NB4 (cell line): ENCODE data around the gene ANKRD66.

Experiments
- CTCF ChIP-seq: IDR thresholded peaks from one replicate; pipeline ENCODE4 v1.5.1; 2012; ENCODE audit warnings: low read depth, low read length
- MYC ChIP-seq: IDR thresholded peaks from 2 replicates; pipeline ENCODE4 v1.6.1; 2011; ENCODE audit warnings: low read depth, low read length
- POLR2A ChIP-seq: IDR thresholded peaks from 2 replicates; pipeline ENCODE4 v1.6.1; 2011; ENCODE audit warnings: mild to moderate bottlenecking; ENCODE audit not compliant: insufficient read length; ENCODE audit errors: extremely low read depth
- TF ChIP-seq, protein P1 (sequence below): IDR thresholded peaks from 2 replicates; pipeline ENCODE4 v1.6.1; 2011; ENCODE audit warnings: low read depth, low read length

- TF ChIP-seq CTCF (no peak), POLR2A (no peak), MYC (no peak)
- TF ChIP-seq, protein P1, sequence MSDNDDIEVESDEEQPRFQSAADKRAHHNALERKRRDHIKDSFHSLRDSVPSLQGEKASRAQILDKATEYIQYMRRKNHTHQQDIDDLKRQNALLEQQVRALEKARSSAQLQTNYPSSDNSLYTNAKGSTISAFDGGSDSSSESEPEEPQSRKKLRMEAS: no peak
Observed at GRCh38 chr6:46741910-46742309, 4.8 kb upstream of the ANKRD66 start.
